Measurements from ENCODE around the gene ATG2B.

ATG2B gene

DNA sequence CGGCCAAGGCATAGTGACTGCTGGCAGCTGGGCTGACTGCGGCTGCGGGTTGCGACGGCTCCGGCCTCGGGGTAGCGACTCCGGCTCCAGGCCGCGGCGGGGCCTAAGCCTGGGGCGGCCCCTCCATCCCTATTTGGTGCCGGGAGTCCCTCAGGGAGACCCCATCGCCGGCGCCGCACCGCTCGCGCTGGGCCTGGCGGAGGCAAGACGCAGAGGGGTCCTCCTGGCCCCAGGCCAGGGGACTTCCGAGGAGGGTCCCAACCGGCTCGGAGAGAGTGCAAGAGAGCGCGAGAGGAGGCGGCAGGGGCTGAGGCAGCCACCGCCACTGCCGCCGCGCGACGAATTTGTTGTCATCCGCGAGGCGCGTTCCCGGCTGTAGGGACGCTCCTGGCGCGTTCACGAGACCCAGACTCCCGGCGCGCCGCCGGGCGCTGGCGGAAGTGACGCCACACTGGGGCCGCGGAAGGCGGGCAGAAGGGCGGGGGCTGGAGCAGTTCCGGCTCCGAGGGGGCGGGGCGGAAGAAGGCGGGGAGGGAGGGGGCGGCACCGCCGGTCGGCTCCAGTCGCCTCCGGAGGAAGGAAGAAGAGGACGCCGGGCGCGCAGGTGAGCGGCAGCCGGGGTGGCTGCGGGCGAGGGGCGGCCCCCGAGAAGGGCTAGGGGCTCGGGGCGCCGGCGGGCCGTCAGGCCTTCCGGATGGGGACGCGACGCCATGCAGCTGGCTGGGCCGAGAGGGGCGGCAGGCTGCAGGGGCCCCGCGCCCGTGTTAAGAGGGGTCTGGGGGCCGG lies at the start of gene ATG2B, which contains the start of gene GSKIP:
ATG2B (minus strand) TSS at position 377 of the 786 bp plus-strand sequence; CDS start at position 12, 365 bp downstream.
GSKIP (plus strand) TSS at position 562 of the 786 bp plus-strand sequence. CDS start 18,722 bp downstream, outside the sequence.
- DNase-seq (ENCODE audit: low read depth) = peak; percentile 96

GRCh38 chr14:96410119-96410518 lies 47.0 kb upstream of the ATG2B start:
- DNase-seq (ENCODE audit: low read depth) = no peak

DNA sequence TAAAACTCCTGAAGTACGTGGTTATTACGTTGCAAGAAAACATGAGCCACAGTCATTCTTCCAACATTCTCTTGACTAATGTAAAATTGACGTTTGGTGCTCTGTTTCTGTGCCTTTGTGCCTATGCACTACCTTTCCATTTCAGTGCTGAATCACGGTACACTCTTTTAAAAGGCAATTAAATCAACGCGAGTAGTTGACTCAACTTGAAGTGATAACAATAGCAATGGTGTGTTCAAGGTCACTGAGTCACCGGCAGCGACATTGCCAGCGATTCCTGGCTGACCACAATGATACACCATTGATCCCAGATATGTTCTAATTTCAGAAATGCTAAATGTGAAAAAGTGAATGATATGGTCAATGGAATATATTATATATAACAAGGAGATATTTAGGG lies 46.6 kb upstream of the ATG2B start:
- DNase-seq (ENCODE audit: low read depth) = no peak

GRCh38 chr14:96408608-96409007 lies 45.5 kb upstream of the ATG2B start:
- no peak for DNase-seq (ENCODE audit: low read depth)

- no peak for DNase-seq (ENCODE audit: low read depth)
Measured at GRCh38 chr14:96407935-96408570, 44.9 kb upstream of the ATG2B start.

- no peak for DNase-seq (ENCODE audit: low read depth)
Measured at GRCh38 chr14:96405677-96406076, 42.5 kb upstream of the ATG2B start.

DNA sequence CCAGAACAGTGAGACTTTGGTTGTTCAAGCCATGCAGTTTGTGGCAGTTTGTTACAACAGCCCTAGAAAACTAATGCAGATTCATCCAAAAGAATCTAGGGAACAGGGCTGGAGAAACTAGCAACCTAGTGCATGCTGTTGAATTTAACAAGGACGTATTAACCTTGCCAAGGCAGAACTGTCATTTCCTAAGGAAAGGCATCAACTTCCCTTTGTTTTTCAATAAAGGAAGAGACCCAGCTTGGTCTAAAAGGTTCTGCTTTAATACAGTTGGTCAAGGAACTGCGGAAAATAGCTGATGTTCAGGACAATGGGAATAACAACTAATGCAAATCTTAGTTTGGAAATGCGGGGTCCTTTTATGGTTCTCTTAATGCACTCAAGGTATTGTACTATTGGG lies 40.3 kb upstream of the ATG2B start:
- no peak for DNase-seq (ENCODE audit: low read depth)

- DNase-seq (ENCODE audit: low read depth) = no peak
Measured at GRCh38 chr14:96400495-96400894, 37.4 kb upstream of the ATG2B start.

DNA sequence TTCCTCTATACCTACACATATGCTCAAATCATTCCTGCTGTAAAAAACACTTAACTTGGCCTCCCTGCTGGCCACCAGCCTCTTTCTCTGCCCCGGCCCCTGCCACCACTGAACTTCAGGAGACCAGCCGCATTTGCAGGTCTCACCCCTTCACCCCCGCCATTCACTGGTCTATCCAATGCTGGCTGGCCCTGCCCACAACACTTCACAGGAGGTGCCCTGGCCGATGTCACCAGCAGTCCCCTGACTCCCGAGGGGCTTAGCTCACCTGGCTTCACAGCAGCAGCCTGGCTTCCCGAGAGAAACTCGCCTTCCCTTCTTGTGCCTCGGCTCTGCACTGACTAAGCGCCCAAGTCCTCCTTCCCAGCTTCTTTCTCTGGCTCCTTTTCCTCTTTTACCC lies 36.3 kb upstream of the ATG2B start:
- no peak for DNase-seq (ENCODE audit: low read depth)

GRCh38 chr14:96398921-96399320 lies 35.8 kb upstream of the ATG2B start:
- no peak for DNase-seq (ENCODE audit: low read depth)

DNA sequence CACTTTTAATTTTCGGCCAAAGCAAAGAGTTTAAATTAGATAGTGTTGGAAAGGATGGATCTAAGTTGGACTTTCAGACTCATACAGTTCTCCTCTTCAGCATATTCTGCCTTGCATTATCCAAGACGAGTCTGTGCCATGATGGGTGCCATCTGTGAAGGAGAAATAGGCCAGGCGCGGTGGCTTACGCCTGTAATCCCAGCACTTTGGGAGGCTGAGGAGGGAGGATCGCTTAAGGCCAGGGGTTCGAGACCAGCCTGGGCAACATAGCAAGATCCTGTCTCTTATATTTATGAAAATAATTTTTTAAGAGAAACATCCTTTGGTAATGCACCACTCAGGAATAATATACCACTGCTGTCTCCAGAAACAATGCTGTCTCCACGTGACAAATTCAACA lies 35.3 kb upstream of the ATG2B start:
- DNase-seq (ENCODE audit: low read depth) = no peak

DNA sequence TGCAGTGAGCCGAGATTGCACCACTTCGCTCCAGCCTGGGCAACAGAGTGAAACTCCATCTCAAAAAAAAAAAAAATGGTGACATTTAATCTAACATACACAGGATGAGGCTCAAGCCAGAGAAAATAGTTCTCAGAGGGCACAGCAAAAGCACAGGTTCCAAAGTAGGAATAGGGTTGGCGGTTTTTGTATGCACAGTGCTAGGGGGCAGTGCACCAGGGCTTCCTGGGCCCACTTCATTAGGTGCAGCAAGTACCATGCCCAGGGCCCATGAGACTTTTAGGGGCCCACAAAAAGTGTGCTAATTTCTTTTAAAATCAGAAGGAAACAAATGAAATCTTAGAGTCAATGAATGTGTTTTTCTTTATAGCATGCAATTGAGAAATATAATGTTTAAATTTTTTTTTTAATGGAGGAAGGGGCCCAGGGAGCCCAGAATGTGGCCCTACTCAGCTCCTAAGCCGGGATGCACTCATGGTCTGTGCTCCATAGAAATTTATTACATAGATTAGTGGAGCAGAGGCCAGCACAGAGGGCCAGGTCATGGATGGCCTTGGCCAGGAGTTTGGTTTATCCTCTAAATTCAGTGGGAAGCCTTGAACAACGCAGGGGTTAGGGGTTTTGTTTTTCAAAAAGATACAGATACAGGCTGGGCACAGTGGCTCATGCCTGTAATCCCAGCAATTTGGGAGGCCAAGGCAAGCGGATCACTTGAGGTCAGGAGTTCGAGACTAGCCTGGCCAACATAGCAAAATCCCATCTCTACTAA lies 31.1 kb upstream of the ATG2B start:
- DNase-seq (ENCODE audit: low read depth) = no peak

DNA sequence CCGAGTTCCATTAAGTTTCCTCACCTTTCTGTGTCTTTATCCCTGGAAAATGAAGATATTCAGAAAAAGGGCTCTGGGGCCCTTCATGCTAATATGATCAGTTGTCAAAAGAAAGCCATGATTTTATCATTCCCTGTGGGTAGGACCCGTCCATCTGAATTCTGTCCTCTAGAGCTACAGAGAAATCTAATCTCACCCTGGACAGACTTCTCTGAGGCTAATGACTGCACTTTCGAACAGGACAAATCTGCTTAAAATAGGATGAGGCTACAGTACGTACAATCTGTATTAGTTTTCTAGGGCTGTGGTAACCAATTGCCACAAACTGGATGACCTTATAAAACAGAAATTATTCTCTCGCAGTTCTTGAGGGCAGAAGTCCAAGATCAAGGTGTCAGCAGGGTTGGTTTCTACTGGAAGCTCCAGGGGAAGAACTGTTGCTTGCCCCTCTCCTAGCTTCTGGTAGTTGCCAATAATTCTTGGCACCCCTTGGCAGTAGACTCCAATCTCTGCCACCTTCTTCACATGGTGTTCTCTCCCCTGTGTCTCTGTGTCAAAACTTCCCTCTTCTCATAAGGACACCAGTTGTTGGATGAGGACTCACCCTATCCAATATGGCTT lies 30.0 kb upstream of the ATG2B start:
- DNase-seq (ENCODE audit: low read depth) = no peak

DNA sequence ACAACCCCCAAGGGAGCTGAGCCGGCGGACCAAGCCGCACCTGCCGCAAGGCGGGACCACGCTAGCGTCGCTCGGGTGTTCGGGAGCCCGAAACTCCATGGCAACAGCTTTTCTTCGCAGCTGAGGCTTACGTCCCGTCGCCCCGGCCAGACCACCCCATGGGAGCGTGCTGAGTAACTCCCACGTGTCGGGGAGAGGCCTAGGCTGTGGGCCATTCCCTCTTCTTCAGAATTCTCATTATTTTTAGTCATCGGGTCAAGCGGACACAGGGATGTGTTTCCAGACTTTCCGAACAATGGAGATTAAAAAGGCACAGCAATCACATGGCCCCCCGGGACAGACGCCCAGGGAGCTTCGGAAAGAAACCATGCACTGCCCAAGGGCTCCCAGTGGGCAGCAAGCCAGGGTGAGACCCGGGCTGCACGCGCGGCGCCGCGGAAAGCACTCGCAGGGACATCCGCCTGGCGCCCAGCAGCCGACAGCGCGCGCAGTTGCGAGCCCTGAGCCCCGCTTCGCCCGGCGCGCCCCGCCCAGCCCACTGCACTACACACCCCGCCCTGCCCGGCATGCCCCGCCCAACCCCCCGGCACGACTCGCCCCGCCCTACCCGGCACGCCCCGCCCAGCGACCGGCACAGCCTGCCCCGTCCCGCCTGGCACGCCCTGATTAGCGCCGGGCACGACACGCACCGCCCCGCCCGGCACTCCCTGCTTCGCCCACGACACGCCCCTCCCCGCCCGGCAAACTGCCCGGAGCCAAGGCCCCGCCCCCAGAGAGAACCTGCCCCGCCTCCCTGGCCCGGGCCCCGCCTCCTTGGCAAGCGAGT lies 28.4 kb upstream of the ATG2B start:
- peak; percentile 98 for DNase-seq (ENCODE audit: low read depth)

DNA sequence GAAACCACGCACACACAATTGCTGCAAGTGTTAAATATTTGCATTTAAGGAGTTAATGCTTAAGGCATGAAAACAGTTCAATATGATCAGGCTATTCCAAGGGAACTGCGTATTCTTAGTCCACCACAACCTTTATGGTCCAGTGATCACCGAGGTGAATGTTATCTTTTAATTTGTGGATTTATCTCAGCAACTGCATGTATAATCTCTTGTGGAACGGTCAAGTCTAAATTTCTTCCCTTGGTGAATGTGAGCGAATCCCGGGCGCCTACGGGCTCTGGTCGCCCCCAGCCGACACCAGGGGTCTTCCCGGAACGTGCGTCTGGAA lies 27.8 kb upstream of the ATG2B start:
- no peak for DNase-seq (ENCODE audit: low read depth)

DNA sequence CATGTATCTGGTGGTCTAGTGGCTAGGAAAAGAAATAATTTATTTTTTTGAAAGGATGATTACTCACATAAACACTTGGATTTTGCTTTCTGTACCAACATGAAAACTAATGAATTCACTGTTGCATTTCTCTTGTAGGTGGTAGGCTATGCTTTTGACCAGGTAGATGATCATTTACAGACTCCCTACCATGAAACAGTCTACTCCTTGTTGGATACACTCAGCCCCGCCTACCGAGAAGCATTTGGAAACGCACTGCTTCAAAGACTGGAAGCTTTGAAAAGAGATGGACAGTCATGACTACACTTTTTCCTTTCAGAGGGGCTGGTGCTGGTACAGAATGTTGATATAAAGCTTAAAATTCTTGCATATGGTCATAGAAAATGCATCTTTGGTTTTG lies 22.2 kb upstream of the ATG2B start:
- no peak for DNase-seq (ENCODE audit: low read depth)

GRCh38 chr14:96384740-96385139 lies 21.6 kb upstream of the ATG2B start:
- no peak for DNase-seq (ENCODE audit: low read depth)

DNA sequence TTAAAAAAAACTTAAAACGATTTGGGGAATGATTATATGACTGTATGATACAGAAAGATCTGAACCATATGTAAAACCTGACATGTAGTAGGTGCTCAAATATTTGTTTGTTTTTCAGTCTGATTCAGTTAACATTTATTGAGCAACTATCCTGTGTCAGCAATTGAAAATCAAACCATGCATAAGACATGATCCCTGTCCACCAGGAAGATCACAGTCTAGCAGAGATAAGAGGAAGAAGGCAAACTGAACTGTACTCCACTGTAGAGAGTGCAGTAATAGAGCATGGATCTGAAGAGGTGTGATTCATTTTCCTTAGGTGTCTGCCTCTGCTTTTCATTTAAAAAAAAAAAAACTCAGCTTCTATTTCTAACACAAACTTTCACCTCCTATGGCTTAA lies 20.9 kb upstream of the ATG2B start:
- no peak for DNase-seq (ENCODE audit: low read depth)

DNA sequence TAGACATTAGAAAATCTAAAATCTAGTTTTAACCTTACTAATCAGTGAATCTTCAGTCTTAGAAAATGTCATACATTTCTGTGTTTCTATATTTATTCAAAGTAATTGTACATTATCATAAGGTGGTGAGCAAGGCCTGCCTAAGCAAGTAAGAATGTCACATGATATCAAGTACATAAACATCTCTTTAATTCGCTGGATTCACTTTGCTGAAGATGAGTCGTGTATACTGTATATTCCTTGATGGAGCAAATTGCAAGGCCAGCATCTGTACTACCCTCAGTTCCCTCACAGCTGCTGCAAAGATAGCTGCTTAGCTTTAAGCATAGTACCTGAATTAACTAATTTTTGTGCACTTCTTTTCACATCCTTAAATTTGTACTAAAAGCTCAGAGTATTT lies 20.3 kb upstream of the ATG2B start:
- no peak for DNase-seq (ENCODE audit: low read depth)

GRCh38 chr14:96380735-96381134 lies 17.6 kb upstream of the ATG2B start:
- no peak for DNase-seq (ENCODE audit: low read depth)

DNA sequence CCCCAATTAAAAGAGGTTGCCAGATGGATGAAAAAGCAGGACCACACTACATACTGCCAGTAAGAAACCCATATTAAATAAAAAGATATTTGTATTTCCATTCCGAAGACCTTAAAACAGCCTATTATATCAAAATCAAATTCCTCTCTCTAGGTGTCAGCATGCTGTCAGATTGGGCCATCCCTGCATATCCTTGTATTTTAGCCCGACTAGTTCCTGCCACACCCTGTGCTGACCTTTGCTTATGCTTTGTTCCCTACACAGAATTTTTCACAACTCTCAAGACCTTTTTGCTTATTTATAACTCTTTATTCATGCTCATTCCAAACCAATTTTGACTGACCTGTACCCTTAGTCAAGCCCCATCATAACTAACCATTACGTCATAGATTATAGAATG lies 13.0 kb upstream of the ATG2B start:
- DNase-seq (ENCODE audit: low read depth) = no peak

DNA sequence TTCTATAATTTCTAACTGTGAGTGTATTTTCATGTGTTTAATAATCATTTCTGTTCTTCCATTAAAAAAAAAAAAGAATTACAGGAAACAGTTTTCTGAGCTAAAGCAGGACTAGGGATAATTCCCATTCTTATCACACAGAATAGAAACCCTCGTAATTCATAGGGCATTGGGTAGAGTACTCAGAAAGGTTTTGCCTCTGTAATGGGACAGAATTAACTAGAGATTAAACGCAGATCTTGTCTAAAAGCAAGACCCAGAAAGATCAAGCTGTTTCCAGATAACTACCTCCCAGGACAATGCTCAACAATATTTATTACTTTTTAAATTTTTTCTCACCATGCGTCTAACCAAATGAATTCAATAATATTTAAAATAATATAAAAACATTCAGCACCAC lies 10.4 kb upstream of the ATG2B start:
- no peak for DNase-seq (ENCODE audit: low read depth)

Data from stimulated activated CD8-positive, alpha-beta memory T cell treated with anti-CD3 and anti-CD28 coated beads, Interleukin-15, amount 100 ng/mL, for 24 hours (primary cell).